Liver (tissue), 3 donors: ENCODE results near the gene RASA3.

Experiments used
- CTCF ChIP-seq: fragments of 150-350 bp; IDR thresholded peaks from 2 replicates; pipeline ENCODE4 v1.5.1; 2017; ENCODE audit warnings: improper control_type of control experiment, low read depth, low read length; ENCODE audit not compliant: missing input control
- EGR1 ChIP-seq, 2 donors: IDR thresholded peaks; 2 replicates each; pipeline ENCODE4 v1.6.1; 2016 to 2018; ENCODE audit warnings: antibody characterized with exemption in 2 of 2, low read depth in 2 of 2
- FOXA1 ChIP-seq: IDR thresholded peaks from 2 replicates; pipeline ENCODE4 v1.6.1; 2016; ENCODE audit warnings: antibody characterized with exemption
- GABPA ChIP-seq, 2 donors: IDR thresholded peaks in 1 of 2; conservative IDR thresholded peaks in 1 of 2; 2 replicates each; pipeline ENCODE4 v1.6.1; 2016; ENCODE audit warnings: antibody characterized with exemption in 2 of 2, mild to moderate bottlenecking in 1 of 2, moderate library complexity in 1 of 2
- HNF4A ChIP-seq, 2 donors: conservative IDR thresholded peaks; 2 replicates each; pipeline ENCODE4 v1.6.1; 2016; ENCODE audit warnings: antibody characterized with exemption in 2 of 2, mild to moderate bottlenecking in 2 of 2
- HNF4G ChIP-seq: IDR thresholded peaks from 2 replicates; pipeline ENCODE4 v1.6.1; 2016; ENCODE audit warnings: antibody characterized with exemption
- JUND ChIP-seq, 2 donors: IDR thresholded peaks; 2 replicates each; pipeline ENCODE4 v1.6.1; 2016; ENCODE audit warnings: antibody characterized with exemption in 2 of 2
- NR2F2 ChIP-seq: IDR thresholded peaks from 2 replicates; pipeline ENCODE4 v1.6.1; 2016; ENCODE audit warnings: antibody characterized with exemption
- RAD21 ChIP-seq, 2 donors: IDR thresholded peaks; 2 replicates each; pipeline ENCODE4 v1.6.1; 2016; ENCODE audit warnings: antibody characterized with exemption in 2 of 2, mild to moderate bottlenecking in 2 of 2
- REST ChIP-seq: IDR thresholded peaks from 2 replicates; pipeline ENCODE4 v1.6.1; 2016; ENCODE audit warnings: antibody characterized with exemption, mild to moderate bottlenecking
- RXRA ChIP-seq, 2 donors: IDR thresholded peaks; 2 replicates each; pipeline ENCODE4 v1.6.1; 2017 to 2018; ENCODE audit warnings: antibody characterized with exemption in 2 of 2, mild to moderate bottlenecking in 1 of 2
- SP1 ChIP-seq: IDR thresholded peaks from 2 replicates; pipeline ENCODE4 v1.6.1; 2018; ENCODE audit warnings: antibody characterized with exemption, mild to moderate bottlenecking
- YY1 ChIP-seq: IDR thresholded peaks from 2 replicates; pipeline ENCODE4 v1.6.1; 2016; ENCODE audit warnings: antibody characterized with exemption, mild to moderate bottlenecking
- TF ChIP-seq, protein P1 (sequence below): IDR thresholded peaks from 2 replicates; pipeline ENCODE4 v1.6.1; 2016; ENCODE audit warnings: antibody characterized with exemption
- donor health status: healthy.
- donor health status: healthy.

DNA sequence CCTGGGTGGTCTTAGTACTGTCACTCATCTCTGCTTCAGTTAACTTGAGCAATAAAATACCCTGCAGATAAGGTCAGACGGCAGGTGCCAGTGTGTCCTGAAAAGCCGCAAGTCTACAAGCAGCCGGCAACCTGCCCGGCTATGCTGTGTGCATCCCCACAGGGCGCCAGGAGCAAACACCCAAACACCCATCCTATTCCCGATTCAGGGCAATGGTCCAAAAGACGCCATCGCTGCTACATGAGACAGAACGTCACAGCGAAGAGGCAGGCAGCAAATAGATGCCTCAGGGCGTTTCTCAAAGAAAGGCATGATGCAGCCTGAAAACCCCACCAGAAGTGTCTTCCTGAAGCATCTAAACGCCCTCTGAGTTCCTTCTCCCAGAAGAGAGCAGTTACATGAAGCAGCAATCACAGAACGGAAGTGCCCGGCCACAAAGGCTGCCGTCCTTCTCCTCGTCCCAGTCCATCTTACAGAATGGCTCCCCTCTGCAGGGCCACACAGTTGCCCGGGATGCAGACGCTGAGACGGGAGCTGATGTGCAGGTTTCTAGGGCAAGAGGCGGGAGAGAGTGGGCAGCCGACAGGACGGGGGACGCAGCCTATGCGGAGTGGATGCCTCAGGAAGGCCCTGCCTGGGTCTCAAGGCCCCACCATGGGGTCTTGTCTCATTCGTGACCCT, 35.1 kb downstream of the RASA3 start:
- no peak for TF ChIP-seq CTCF
- TF ChIP-seq RAD21 (IDR thresholded peaks at IDR 0.05): no peak
- TF ChIP-seq REST: no peak
- TF ChIP-seq JUND (IDR thresholded peaks at IDR 0.05): no peak
- no peak for TF ChIP-seq GABPA (IDR thresholded peaks at IDR 0.05 in 1 of 2, conservative IDR thresholded peaks at IDR 0.05 in 1 of 2)
- no peak for TF ChIP-seq HNF4A (conservative IDR thresholded peaks at IDR 0.05)
- TF ChIP-seq EGR1 (IDR thresholded peaks at IDR 0.05; ENCODE audit: low read depth in 2 of 2): no peak
- TF ChIP-seq SP1: no peak
- no peak for TF ChIP-seq FOXA1
- TF ChIP-seq, protein P1, sequence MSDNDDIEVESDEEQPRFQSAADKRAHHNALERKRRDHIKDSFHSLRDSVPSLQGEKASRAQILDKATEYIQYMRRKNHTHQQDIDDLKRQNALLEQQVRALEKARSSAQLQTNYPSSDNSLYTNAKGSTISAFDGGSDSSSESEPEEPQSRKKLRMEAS: no peak
- no peak for TF ChIP-seq HNF4G
- TF ChIP-seq YY1: no peak
- no peak for TF ChIP-seq RXRA (IDR thresholded peaks at IDR 0.05)
- TF ChIP-seq NR2F2: no peak
